ENCODE results near the gene SNTG2.

GRCh38 chr2:1254662-1255343, 304.2 kb downstream of the SNTG2 start:
- TF ChIP-seq CTCF (IDR thresholded peaks at IDR 0.05) (no peak), POLR2A (IDR thresholded peaks at IDR 0.05) (no peak)
